A549 (cell line): Measurements from ENCODE around the gene IFFO2. TPM values are rescaled to one million over a fixed set of nuclear protein-coding genes. Genes with fewer than 3 reads are reported as not detected.

ENCODE experiments used
- ATAC-seq, 2 experiments: fragments of 200-7000 bp in 1 of 2; fragments of >200 bp in 1 of 2; cut with Nextera tagmentation in 1 of 2; cut with Tn5 transposase in 1 of 2; 3 replicates each; pipeline versions ENCODE4 v1.8.0 to v1.9.1; 2018 to 2020; ENCODE audit warnings: mild to moderate bottlenecking in 1 of 2, moderate library complexity in 1 of 2
- CTCF ChIA-PET: fragments of 300-600 bp; sonication (Branson Sonifier 250); formaldehyde crosslinking; extraction: SDS; loops from one replicate; lab custom pipeline; 2021; ENCODE audit warnings: antibody characterized with exemption, inconsistent platforms; lab: Yijun Ruan, JAX
- POLR2A ChIA-PET: fragments of 350-600 bp; formaldehyde crosslinking; extraction: SDS; loops from one replicate; lab custom pipeline; 2021; ENCODE audit warnings: antibody characterized with exemption, inconsistent platforms; lab: Yijun Ruan, JAX
- DNase-seq, 2 experiments: peaks; one replicate each; pipeline versions ENCODE4 v3.0.0 to v3.0.0-alpha.2; 2011 to 2016; ENCODE audit warnings: low read depth in 1 of 2, low spot score in 1 of 2
- FAIRE-seq: peaks from 2 replicates; lab custom pipeline; 2011; peaks lifted over from hg19 to GRCh38; lab: Jason Lieb, UNC
- H3K27ac ChIP-seq, 2 experiments: fragments of >200 bp; sonication (Bioruptor Twin); formaldehyde crosslinking; 3 replicates each; pipeline ENCODE4 v1.5.1; 2016 to 2017
- H3K4me1 ChIP-seq: fragments of >200 bp; sonication (Bioruptor Twin); formaldehyde crosslinking; 3 replicates; pipeline ENCODE4 v1.6.1; 2016
- H3K4me2 ChIP-seq: fragments of >200 bp; sonication (Bioruptor Twin); formaldehyde crosslinking; 3 replicates; pipeline ENCODE4 v1.6.1; 2016
- H3K4me3 ChIP-seq: fragments of >200 bp; sonication (Bioruptor Twin); formaldehyde crosslinking; 3 replicates; pipeline ENCODE4 v1.5.1; 2016
- H3K9me3 ChIP-seq: fragments of >200 bp; sonication (Bioruptor Twin); formaldehyde crosslinking; 3 replicates; pipeline ENCODE4 v1.6.1; 2016
- BCL3 ChIP-seq: fragments of >200 bp; sonication (Bioruptor Twin); formaldehyde crosslinking; IDR thresholded peaks from 3 replicates; pipeline ENCODE4 v1.6.1; 2016
- BHLHE40 ChIP-seq: IDR thresholded peaks from 2 replicates; pipeline ENCODE4 v1.6.1; 2012; ENCODE audit warnings: low read depth, low read length, inconsistent platforms
- CBX8 ChIP-seq: fragments of 200-600 bp; sonication (generic); IDR thresholded peaks from 2 replicates; pipeline ENCODE4 v1.6.1; 2016
- CHD2 ChIP-seq: fragments of 150-350 bp; IDR thresholded peaks from 2 replicates; pipeline ENCODE4 v1.6.1; 2014; ENCODE audit warnings: low read length; ENCODE audit not compliant: partially characterized antibody
- EP300 ChIP-seq, 2 experiments: fragments of >200 bp; sonication (Bioruptor Twin); formaldehyde crosslinking; IDR thresholded peaks; 2 replicates in 1 of 2; 3 replicates in 1 of 2; pipeline ENCODE4 v1.6.1; 2016 to 2017
- FOSB ChIP-seq: fragments of 250-450 bp; sonication (Bioruptor Pico); IDR thresholded peaks from 2 replicates; pipeline ENCODE4 v1.5.0; 2020; ENCODE audit warnings: mild to moderate bottlenecking, moderate library complexity
- FOXS1 ChIP-seq: fragments of 250-450 bp; sonication (Bioruptor Pico); IDR thresholded peaks from 2 replicates; pipeline ENCODE4 v1.5.0; 2020; ENCODE audit warnings: mild to moderate bottlenecking, moderate library complexity
- HDAC2 ChIP-seq: fragments of 200-600 bp; sonication (generic); IDR thresholded peaks from 2 replicates; pipeline ENCODE4 v1.6.1; 2016
- HOXA7 ChIP-seq: fragments of 250-450 bp; sonication (Bioruptor Pico); IDR thresholded peaks from 2 replicates; pipeline ENCODE4 v1.5.0; 2020; ENCODE audit warnings: mild to moderate bottlenecking, moderate library complexity
- HOXB5 ChIP-seq: fragments of 250-450 bp; sonication (Bioruptor Pico); IDR thresholded peaks from 2 replicates; pipeline ENCODE4 v1.5.0; 2020; ENCODE audit warnings: mild to moderate bottlenecking, moderate library complexity
- JUNB ChIP-seq: fragments of >200 bp; sonication (Bioruptor Twin); formaldehyde crosslinking; IDR thresholded peaks from 2 replicates; pipeline ENCODE4 v1.6.1; 2016
- KDM1A ChIP-seq: fragments of 200-600 bp; sonication (generic); IDR thresholded peaks from 2 replicates; pipeline ENCODE4 v1.6.1; 2016; ENCODE audit warnings: low read depth, mild to moderate bottlenecking
- KDM5A ChIP-seq: fragments of 200-600 bp; sonication (generic); IDR thresholded peaks from 2 replicates; pipeline ENCODE4 v1.6.1; 2016; ENCODE audit warnings: antibody characterized with exemption, mild to moderate bottlenecking
- MAFK ChIP-seq: fragments of 450-650 bp; IDR thresholded peaks from 2 replicates; pipeline ENCODE4 v1.6.1; 2014; ENCODE audit not compliant: partially characterized antibody
- MYC ChIP-seq: IDR thresholded peaks from 2 replicates; pipeline ENCODE4 v1.6.1; 2012; ENCODE audit warnings: mild to moderate bottlenecking, inconsistent platforms, low read length, improper control_type of control experiment, borderline replicate concordance
- NFE2L2 ChIP-seq: fragments of 150-350 bp; conservative IDR thresholded peaks from 2 replicates; pipeline ENCODE4 v1.6.1; 2014; ENCODE audit warnings: low read length
- PBX3 ChIP-seq: IDR thresholded peaks from 2 replicates; pipeline ENCODE4 v1.6.1; 2012
- POLR2A ChIP-seq: IDR thresholded peaks from 2 replicates; pipeline ENCODE4 v1.6.1; 2012; ENCODE audit warnings: mild to moderate bottlenecking, low read length
- POLR2AphosphoS2 ChIP-seq: conservative IDR thresholded peaks from 2 replicates; pipeline ENCODE4 v1.6.1; 2012; ENCODE audit warnings: low read length, improper control_type of control experiment, inconsistent platforms
- RAD21 ChIP-seq, 2 experiments: fragments of >200 bp in 1 of 2; sonication (Bioruptor Twin) in 1 of 2; formaldehyde crosslinking in 1 of 2; IDR thresholded peaks in 1 of 2; conservative IDR thresholded peaks in 1 of 2; 2 replicates in 1 of 2; 3 replicates in 1 of 2; pipeline ENCODE4 v1.6.1; 2012 to 2018; ENCODE audit warnings: inconsistent platforms in 1 of 2
- RCOR1 ChIP-seq: fragments of 150-350 bp; IDR thresholded peaks from 2 replicates; pipeline ENCODE4 v1.6.1; 2014; ENCODE audit warnings: antibody characterized with exemption, low read length, low read depth
- RNF2 ChIP-seq: fragments of 200-600 bp; sonication (generic); IDR thresholded peaks from 2 replicates; pipeline ENCODE4 v1.6.1; 2016; ENCODE audit warnings: low read depth, mild to moderate bottlenecking, antibody characterized with exemption, moderate library complexity, borderline replicate concordance
- SMC3 ChIP-seq: fragments of >200 bp; sonication (Bioruptor Twin); formaldehyde crosslinking; IDR thresholded peaks from 3 replicates; pipeline ENCODE4 v1.6.1; 2018; ENCODE audit warnings: inconsistent platforms
- ZC3H11A ChIP-seq: fragments of 450-650 bp; IDR thresholded peaks from 2 replicates; pipeline ENCODE4 v1.6.1; 2014; ENCODE audit warnings: antibody characterized with exemption, mild to moderate bottlenecking
- ZFP36 ChIP-seq: fragments of 450-650 bp; IDR thresholded peaks from 2 replicates; pipeline ENCODE4 v1.6.1; 2014; ENCODE audit warnings: borderline replicate concordance; ENCODE audit not compliant: partially characterized antibody
- ZSCAN20 ChIP-seq: fragments of 250-450 bp; sonication (Bioruptor Pico); IDR thresholded peaks from 2 replicates; pipeline ENCODE4 v1.8.0; 2022; ENCODE audit warnings: mild to moderate bottlenecking, moderate library complexity
- WGBS: methylation state at CpG from one replicate; pipeline ENCODE4 v1.1.6; 2017; ENCODE audit errors: missing lambda C conversion rate; 5-methylcytosine and 5-hydroxymethylcytosine counted together
- polyA plus RNA-seq, 4 experiments: library from polyadenylated mRNA; depleted of rRNA in 3 of 4; stranded (reverse); fragments of >200 nt; fragmentation: RNase III in 1 of 4; extraction: RNeasy Plus Mini Kit Qiagen cat#74134 plus additional on column Dnase treatment in 1 of 4; gene quantifications; 2 replicates in 3 of 4; 3 replicates in 1 of 4; pipeline ENCODE4 v1.2.3, GENCODE V29; 2011 to 2017
- TF ChIP-seq, protein P1 (sequence below): fragments of >200 bp; sonication (Bioruptor Twin); formaldehyde crosslinking; IDR thresholded peaks from 3 replicates; pipeline ENCODE4 v1.5.1; 2016
- TF ChIP-seq, protein P2 (sequence below): fragments of 250-450 bp; sonication (Bioruptor Pico); IDR thresholded peaks from 2 replicates; pipeline ENCODE4 v1.5.0; 2020; ENCODE audit warnings: low read depth, mild to moderate bottlenecking, moderate library complexity

The IFFO2 gene
- polyA plus RNA-seq, 2 of the 4 experiments (the other 2 are of a cell fraction): 24.3 to 53.9 TPM

- H3K4me1 ChIP-seq: peaks cover 38% of the 10 kb centered on the region
- H3K4me2 ChIP-seq: no peak overlapping the region
- TF ChIP-seq NFE2L2: no peak
- no peak for TF ChIP-seq POLR2A
- no peak for TF ChIP-seq MYC
- no peak for TF ChIP-seq RCOR1
- no peak for TF ChIP-seq HOXB5 (CRISPR knock-in tag)
- H3K9me3 ChIP-seq: no peaks in the 10 kb centered on the region
- FAIRE-seq (no peak), DNase-seq (no peak), ATAC-seq (no peak)
- no peak overlapping the region for H3K4me3 ChIP-seq
- WGBS: 90% methylated on average over 27 of the region's 30 CpGs
- no peak overlapping the region for H3K27ac ChIP-seq
- ChIA-PET POLR2A (no interaction called here), CTCF (interaction anchor here (4.6 to 20.0 kb wide), 2 partner anchors 12 to 177 kb away, joined by 47 to 319 read pairs; partner anchors contain the start of gene ALDH4A1)
These were observed 39.2 kb downstream of the IFFO2 start for GRCh38 chr1:18917071-18917799.

DNA sequence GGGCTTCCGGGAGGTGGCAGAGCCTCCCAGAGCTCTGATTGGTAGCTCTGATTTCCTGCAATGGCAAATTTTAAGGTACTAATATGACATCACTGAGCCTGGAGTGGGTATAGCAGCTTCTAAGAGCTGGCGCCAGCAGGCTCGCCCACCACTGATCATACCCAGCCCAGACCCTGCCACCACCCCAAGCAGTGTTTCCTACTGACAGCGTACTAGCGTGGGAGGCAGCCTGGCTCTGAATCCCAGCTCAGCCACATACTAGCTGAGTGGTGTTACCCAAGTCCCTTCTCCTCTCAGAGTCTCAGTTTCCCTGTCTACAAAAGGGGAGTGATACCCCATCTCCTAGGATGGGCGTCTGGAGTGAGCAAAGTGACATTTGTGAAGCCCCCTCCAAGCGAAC is 41.1 kb downstream of the IFFO2 start:
- peaks cover 24% of the 10 kb centered on the region for H3K4me1 ChIP-seq
- peak overlapping the region in 1 of 2 experiments; percentile 66; a peak in 3 of 6 replicates for H3K27ac ChIP-seq
- ChIA-PET CTCF (interaction anchor here (0.6 to 20.0 kb wide), 12 partner anchors 9 to 318 kb away, joined by 3 to 319 read pairs (median 8); partner anchors contain the start of gene ALDH4A1), POLR2A (no interaction called here)
- WGBS: 84% methylated on average over 7 of the region's 7 CpGs
- DNase-seq (no peak), FAIRE-seq (no peak), ATAC-seq (no peak)
- H3K4me3 ChIP-seq: no peak overlapping the region
- no peak overlapping the region for H3K4me2 ChIP-seq
- TF ChIP-seq KDM5A: no peak
- TF ChIP-seq ZSCAN20 (CRISPR knock-in tag): no peak
- TF ChIP-seq BCL3: no peak
- no peak for TF ChIP-seq HOXB5 (CRISPR knock-in tag)
- H3K9me3 ChIP-seq: no peaks in the 10 kb centered on the region

DNA sequence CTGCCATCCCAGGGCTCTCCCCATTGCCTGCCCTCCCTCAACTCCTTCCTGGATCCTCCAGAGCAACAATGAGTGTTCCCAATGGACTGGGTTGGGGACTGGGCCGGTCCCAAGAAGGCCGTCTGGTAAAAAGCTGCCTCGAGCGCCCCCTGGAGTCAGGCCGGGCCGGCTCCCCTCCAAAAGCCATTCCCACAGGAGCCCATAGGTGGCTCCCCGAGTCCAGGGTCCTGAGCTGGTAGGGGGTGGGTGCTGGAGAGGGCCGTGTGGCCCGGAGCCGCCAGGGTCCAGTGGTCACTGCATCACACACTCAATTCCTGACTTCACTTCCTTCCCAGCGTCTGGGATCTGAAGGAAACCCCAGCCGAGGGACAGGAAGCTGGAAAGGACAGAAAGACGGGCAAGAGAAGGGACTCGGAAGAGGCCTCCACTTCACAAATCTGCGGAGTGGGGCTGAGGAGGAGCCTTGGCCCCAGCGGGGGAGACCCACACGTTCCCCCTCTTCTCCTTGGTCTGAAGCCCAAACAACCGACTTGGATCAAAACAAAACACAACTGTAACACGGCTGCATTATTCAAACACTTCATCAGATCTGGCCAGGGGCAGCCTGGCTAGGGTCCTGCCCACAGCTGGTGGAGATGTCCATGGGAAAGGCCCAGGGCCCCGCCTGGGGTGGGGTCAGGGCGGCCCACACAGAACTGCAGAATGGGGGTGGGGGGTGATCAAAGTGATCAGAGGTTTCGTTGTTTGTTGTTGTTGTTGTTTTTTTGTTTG is 43.2 kb downstream of the IFFO2 start:
- peak; percentile 83 to 91 for ATAC-seq
- TF ChIP-seq CHD2: no peak
- no peak for TF ChIP-seq KDM1A
- no peak for TF ChIP-seq PBX3
- peak; percentile 80 to 89 for TF ChIP-seq RAD21 (conservative IDR thresholded peaks at IDR 0.05 in 1 of 2, IDR thresholded peaks at IDR 0.05 in 1 of 2)
- no peak for TF ChIP-seq RNF2
- no peak for TF ChIP-seq FOXS1 (CRISPR knock-in tag)
- TF ChIP-seq, protein P1, sequence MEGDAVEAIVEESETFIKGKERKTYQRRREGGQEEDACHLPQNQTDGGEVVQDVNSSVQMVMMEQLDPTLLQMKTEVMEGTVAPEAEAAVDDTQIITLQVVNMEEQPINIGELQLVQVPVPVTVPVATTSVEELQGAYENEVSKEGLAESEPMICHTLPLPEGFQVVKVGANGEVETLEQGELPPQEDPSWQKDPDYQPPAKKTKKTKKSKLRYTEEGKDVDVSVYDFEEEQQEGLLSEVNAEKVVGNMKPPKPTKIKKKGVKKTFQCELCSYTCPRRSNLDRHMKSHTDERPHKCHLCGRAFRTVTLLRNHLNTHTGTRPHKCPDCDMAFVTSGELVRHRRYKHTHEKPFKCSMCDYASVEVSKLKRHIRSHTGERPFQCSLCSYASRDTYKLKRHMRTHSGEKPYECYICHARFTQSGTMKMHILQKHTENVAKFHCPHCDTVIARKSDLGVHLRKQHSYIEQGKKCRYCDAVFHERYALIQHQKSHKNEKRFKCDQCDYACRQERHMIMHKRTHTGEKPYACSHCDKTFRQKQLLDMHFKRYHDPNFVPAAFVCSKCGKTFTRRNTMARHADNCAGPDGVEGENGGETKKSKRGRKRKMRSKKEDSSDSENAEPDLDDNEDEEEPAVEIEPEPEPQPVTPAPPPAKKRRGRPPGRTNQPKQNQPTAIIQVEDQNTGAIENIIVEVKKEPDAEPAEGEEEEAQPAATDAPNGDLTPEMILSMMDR: peak; percentile 95
- TF ChIP-seq BHLHE40: no peak
- TF ChIP-seq EP300 (IDR thresholded peaks at IDR 0.05): no peak
- TF ChIP-seq MAFK: no peak
- TF ChIP-seq SMC3: peak; percentile 77
- TF ChIP-seq POLR2AphosphoS2: no peak
- no peak for TF ChIP-seq HDAC2
- TF ChIP-seq JUNB: no peak
- TF ChIP-seq FOSB: 0 out of 2 replicates have a peak, but pooled peaks have one; percentile 35
- no peak for TF ChIP-seq ZC3H11A
- TF ChIP-seq CBX8: no peak
- no peak for TF ChIP-seq ZFP36
- no peak for TF ChIP-seq HOXA7 (CRISPR knock-in tag)
- TF ChIP-seq, protein P2, sequence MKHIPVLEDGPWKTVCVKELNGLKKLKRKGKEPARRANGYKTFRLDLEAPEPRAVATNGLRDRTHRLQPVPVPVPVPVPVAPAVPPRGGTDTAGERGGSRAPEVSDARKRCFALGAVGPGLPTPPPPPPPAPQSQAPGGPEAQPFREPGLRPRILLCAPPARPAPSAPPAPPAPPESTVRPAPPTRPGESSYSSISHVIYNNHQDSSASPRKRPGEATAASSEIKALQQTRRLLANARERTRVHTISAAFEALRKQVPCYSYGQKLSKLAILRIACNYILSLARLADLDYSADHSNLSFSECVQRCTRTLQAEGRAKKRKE (CRISPR knock-in tag): no peak
- no peak for TF ChIP-seq HOXB5 (CRISPR knock-in tag)

More for the DNA sequence above, 43.2 kb downstream of the IFFO2 start:
- 52% methylated on average over 12 of the region's 22 CpGs for WGBS
- peak; percentile 74 to 92 for DNase-seq
- Histone ChIP-seq H3K27ac (peak overlapping the region; percentile 46 to 79; a peak in 4 of 6 replicates), H3K9me3 (no peaks in the 10 kb centered on the region), H3K4me2 (peak overlapping the region; percentile 30; the same call in 2 of the 3 replicates), H3K4me3 (no peak overlapping the region), H3K4me1 (peaks cover 24% of the 10 kb centered on the region)
- ChIA-PET CTCF (interaction anchor here (0.6 to 20.0 kb wide), 51 partner anchors 9 to 316 kb away, joined by 3 to 319 read pairs (median 5); partner anchors contain the start of gene ALDH4A1), POLR2A (interaction anchor here (0.5 to 1.1 kb wide), 2 partner anchors 13 to 99 kb away, joined by 3 to 4 read pairs; no protein-coding TSS in a partner anchor)
- FAIRE-seq: no peak
